GM12892 (cell line): Measurements from ENCODE around the gene ANO2.

Experiments used
- DNase-seq: peaks from one replicate; pipeline ENCODE4 v3.0.0; 2011; ENCODE audit not compliant: insufficient read length
- FAIRE-seq: peaks from 2 replicates; lab custom pipeline; 2011; peaks lifted over from hg19 to GRCh38; lab: Jason Lieb, UNC
- POLR2A ChIP-seq: IDR thresholded peaks from 2 replicates; pipeline ENCODE4 v1.6.1; 2011; ENCODE audit warnings: low read depth, low read length, control low read depth
- POLR2AphosphoS5 ChIP-seq: IDR thresholded peaks from 2 replicates; pipeline ENCODE4 v1.6.1; 2011; ENCODE audit warnings: low read depth, low read length, control low read depth
- TAF1 ChIP-seq: IDR thresholded peaks from 2 replicates; pipeline ENCODE4 v1.6.1; 2011; ENCODE audit warnings: low read depth, mild to moderate bottlenecking, control low read depth, low read length, borderline replicate concordance

The ANO2 gene

DNA sequence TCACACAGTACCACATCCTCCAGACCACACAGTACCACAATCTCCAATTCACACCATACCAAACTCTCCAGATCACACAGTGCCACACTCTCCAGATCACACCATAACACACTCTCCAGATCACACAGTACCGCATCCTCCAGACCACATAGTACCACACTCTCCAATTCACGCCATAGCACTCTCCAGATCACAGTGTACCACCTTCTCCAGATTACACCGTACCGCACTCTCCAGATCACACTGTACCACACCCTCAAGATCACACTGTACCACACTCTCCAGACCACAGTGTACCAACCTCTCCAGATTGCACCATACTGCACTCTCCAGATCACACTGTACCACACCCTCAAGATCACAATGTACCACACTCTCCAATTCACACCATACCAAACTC is 328.2 kb downstream of the ANO2 start:
- FAIRE-seq (no peak), DNase-seq (no peak)
- no peak for TF ChIP-seq POLR2AphosphoS5
- no peak for TF ChIP-seq POLR2A
- TF ChIP-seq TAF1: no peak

DNA sequence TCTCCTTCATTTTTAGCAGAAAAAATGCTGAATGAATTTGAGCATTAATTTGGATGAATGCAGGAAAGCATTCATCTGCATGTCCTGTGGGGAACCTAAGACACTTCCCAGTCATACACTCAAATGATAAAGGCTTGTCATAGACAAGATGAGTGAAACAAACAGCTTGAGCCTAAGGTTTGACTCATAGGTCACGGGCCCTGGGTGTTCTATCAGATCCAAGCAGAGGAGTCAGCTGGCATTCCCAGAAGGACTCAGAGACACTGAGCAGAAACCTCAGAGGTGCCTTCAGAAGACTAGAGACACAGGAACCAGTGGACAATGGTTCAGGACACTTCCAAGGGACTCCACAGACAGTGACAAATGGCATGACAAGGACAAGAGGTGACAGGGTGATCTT is 329.3 kb downstream of the ANO2 start:
- no peak for DNase-seq
- no peak for FAIRE-seq
- TF ChIP-seq POLR2A: no peak
- no peak for TF ChIP-seq POLR2AphosphoS5
- TF ChIP-seq TAF1: no peak

DNA sequence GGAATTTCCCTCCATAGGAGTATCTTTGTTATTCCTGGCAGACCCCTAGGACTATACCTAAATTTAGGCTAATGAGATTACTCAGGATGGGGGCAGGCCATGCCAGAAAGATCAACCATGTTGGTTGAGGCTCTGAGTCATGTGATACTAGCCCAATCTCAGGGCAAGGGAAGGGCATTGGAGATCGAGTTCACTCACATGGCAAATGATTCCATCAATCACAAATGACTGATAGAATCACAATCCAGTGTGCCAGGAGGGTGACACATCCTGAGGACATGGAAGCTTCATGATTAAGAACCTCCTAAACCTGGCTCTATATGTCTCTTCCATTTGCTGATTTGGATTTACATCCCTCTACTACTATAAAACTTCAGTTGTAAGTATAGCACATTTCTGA is 330.8 kb downstream of the ANO2 start:
- no peak for TF ChIP-seq POLR2A
- no peak for TF ChIP-seq POLR2AphosphoS5
- TF ChIP-seq TAF1: no peak
- DNase-seq (no peak), FAIRE-seq (no peak)

DNA sequence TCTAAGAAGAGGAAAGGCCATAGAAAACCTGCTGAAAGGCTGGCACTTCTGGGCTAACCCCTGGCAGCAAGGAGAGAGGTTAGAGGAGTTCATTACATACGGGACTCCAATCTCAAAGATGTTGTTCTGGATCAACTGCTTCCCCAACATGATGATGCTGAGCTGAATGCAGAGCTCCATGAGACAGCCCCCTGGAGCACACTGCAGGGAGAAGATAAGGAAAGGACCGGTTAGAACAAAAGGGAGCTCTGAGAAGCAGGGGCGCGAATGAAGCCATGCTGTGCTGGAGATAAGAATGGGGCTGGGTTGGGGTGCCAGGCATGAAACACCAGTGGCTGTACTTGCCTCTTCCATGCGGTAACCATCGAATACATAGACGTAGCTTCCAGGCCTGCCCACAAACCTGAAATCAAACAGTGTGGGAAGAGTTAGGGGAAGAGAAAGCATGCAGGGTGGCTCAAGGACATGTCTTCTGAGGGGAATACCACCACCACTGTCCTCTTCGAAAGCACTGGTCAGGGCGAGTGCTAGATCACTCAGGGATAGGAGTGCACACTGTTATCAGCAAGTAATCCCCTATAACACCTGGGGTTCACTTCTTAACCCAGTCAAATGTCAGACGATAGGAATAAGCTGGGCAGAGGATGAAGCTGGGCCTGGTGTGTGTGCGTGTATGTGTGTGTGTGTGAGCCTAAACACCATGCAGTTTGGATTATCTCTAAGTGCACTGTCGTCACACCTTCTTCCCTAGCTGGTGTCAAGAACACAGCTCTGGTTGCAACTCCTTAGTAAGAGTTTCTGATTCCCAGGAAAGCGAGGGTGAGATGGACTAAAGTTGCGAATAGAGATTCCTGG is 332.3 kb downstream of the ANO2 start:
- FAIRE-seq (no peak), DNase-seq (no peak)
- TF ChIP-seq TAF1: no peak
- TF ChIP-seq POLR2A: no peak
- no peak for TF ChIP-seq POLR2AphosphoS5

DNA sequence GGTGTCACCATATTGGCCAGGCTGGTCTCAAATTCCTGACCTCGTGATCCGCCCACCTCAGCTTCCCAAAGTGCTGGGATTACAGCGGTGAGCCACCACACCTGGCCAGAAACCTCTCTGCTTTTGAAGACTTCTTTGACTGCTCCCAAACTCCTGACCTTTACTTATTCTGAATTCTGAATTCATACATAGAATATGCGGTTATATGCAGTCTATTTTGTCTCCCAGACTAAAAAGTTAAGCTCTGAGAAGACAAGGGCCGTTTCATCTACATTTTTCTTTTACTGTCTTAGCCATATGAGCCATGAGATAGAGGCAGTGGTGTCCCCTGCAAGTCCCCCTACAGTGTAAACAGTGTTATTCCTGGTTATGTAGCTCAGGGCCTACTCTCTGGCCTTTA is 333.9 kb downstream of the ANO2 start:
- no peak for TF ChIP-seq POLR2A
- no peak for TF ChIP-seq TAF1
- no peak for TF ChIP-seq POLR2AphosphoS5
- no peak for FAIRE-seq
- DNase-seq: no peak

DNA sequence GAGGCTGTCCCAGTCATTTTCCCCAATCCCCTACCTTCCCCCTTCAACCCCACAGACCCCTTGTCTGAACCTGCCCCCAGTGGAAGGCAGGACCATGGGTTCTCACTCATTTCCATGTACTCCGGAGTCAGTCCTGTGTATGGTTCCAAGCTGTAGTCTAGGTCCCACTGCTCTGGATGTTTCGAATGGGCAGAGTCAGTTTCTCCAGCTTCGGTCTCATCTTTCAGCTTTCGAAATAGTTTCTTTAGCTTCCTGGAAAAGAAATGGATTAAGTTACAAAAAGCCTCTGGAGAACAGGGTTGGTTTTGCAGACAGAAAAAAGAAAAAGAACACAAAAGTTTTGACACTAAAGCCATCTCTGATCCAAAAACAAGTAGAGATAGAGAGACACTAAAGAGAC is 345.7 kb downstream of the ANO2 start:
- DNase-seq: no peak

DNA sequence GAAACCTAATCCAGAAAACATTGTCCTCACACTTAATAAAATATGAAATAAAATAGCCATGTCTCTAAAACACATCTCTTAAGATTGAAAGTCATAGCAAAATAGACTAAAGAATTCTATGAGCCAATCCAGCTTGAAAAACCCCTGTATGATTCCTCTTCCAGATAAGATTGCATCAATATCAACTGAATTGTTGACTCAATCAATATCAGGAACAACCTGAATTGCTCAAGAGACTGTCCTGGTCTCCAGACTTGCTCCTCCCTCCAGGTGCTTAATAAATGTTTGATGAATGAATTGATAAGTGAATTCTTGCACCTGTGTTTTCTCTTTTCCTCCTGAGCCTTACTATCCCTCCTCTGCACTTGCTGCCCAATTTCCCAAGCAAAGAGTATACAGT is 351.1 kb downstream of the ANO2 start:
- FAIRE-seq: no peak
- no peak for TF ChIP-seq POLR2AphosphoS5
- no peak for TF ChIP-seq POLR2A
- TF ChIP-seq TAF1: no peak
- DNase-seq: no peak

More for the DNA sequence above, 345.7 kb downstream of the ANO2 start:
- FAIRE-seq: no peak
- TF ChIP-seq POLR2AphosphoS5: no peak
- no peak for TF ChIP-seq TAF1
- no peak for TF ChIP-seq POLR2A

DNA sequence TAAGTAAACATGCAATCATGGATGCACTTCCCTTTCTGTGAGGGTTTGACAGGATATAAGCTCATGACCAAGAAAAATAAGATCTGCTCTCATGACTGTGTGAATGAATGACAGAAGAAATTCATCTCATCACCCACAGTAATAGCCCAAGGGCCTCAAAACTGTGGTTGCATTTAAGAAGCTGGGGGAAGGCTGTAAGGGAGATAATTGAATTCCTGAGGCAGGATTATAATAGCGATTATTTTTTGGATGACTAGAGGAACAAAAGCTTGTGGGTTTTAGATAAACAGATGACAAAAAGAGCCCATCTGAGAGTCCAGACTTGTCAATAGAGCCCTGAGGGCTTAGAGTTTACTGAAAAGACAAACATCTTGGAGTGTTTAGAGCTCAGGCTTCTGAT is 352.0 kb downstream of the ANO2 start:
- FAIRE-seq (no peak), DNase-seq (no peak)
- TF ChIP-seq POLR2A (no peak), TAF1 (no peak), POLR2AphosphoS5 (no peak)

DNA sequence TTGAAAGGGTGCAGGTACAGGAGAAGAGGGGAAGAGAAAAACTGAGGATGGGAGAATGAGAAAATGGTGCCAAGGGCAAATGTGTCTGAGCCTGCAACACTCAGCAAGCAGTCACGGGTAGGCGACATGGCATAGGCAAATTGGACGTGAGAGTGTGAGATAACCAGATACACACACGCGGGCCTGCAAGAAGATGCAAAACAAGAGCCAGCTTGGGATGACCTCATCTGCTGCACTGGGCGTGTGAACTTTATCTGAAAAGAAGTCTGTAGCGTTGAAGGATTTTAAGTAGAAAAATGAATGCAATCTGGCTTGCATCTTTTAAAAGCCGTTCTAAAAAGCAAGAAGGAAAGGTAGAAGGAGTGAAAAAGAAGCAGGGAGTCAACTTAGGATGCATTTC is 352.7 kb downstream of the ANO2 start:
- DNase-seq (no peak), FAIRE-seq (no peak)
- TF ChIP-seq POLR2AphosphoS5 (no peak), TAF1 (no peak), POLR2A (no peak)

DNA sequence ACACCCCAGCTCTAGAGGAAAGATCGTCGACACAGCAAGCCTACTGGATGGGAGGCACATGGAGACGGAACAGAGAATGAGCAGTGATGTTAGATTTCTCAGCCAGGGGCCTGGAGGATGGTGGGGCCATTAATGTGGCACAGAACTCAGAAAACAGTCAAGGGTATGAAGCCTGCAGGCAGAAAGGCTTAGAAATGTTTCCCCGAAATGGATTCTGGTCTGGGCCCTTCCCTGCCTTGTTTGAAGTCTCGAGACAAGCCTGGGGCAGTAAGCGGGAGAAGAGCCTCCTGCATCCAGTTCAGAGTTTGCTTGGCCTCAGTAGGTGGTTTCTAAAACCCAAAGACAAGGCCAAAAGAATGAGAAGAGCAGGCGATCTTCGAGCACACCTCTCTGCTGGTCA is 354.7 kb downstream of the ANO2 start:
- TF ChIP-seq POLR2AphosphoS5 (no peak), TAF1 (no peak), POLR2A (no peak)
- FAIRE-seq: no peak

DNA sequence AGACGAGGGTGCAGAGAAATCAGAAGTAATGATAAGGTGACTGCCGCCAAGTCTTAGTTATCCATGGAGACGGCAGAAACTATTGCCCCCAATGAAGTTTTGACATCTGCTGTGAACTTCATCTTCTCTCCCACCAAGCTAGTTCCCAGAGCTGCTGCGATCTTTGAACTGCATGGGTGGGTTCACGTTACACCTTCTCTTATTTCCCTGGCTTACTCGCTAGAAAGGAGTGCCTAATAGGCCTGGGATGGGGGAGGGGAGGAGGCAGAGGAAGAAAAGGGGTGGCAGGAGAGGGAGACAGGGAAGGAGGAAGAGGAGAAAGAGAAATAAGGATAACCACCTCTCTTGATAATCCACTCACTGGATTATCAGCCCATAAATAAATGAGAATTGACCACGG is 356.0 kb downstream of the ANO2 start:
- no peak for TF ChIP-seq POLR2A
- TF ChIP-seq TAF1: no peak
- no peak for TF ChIP-seq POLR2AphosphoS5
- no peak for FAIRE-seq

More for the DNA sequence above, 354.7 kb downstream of the ANO2 start:
- DNase-seq: no peak

DNA sequence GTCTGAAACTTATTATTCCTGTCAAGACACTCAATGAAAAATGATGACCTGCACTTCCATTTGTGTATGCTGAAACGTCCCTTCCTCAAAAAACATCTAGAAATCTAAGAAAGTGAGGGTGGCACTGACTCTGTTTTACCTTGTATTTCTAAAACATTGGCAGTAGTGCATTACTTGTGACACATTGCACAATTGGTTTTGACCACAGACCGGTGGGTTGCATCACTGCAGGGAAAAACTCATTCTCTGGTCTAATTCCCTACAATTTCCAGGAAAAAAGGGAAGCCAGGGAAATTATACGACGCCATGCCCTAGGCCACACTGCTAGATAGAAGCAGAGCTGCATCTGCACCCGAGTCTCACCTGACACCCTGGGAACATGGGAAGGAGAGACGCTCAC is 356.5 kb downstream of the ANO2 start:
- TF ChIP-seq TAF1: no peak
- TF ChIP-seq POLR2AphosphoS5: no peak
- FAIRE-seq: no peak

More for the DNA sequence above, 356.0 kb downstream of the ANO2 start:
- DNase-seq: no peak

More for the DNA sequence above, 356.5 kb downstream of the ANO2 start:
- no peak for DNase-seq
